MM.1S (cell line): ENCODE data around the gene MAGI2.

Experiments used
- DNase-seq: peaks from one replicate; pipeline ENCODE4 v3.0.0-alpha.2; 2015
- H2AFZ ChIP-seq: fragments of 300-600 bp; sonication (generic); 2 replicates; pipeline ENCODE4 v1.6.0; 2016; ENCODE audit warnings: antibody characterized with exemption, low read length
- H3F3A ChIP-seq: fragments of 300-600 bp; sonication (generic); 2 replicates; pipeline ENCODE4 v1.6.1; 2016; ENCODE audit warnings: mild to moderate bottlenecking, antibody characterized with exemption, low read length, moderate library complexity, mixed read lengths; ENCODE audit not compliant: insufficient read depth
- H3K27ac ChIP-seq: fragments of 300-600 bp; sonication (generic); 2 replicates; pipeline ENCODE4 v1.5.1; 2016; ENCODE audit warnings: mild to moderate bottlenecking, low read length
- H3K27me3 ChIP-seq: fragments of 300-600 bp; sonication (generic); replicated peaks from 2 replicates; pipeline ENCODE4 v1.6.0; 2016; ENCODE audit warnings: low read length; ENCODE audit not compliant: insufficient read depth
- H3K36me3 ChIP-seq: fragments of 300-600 bp; sonication (generic); replicated peaks from 2 replicates; pipeline ENCODE4 v1.6.1; 2016; ENCODE audit warnings: mild to moderate bottlenecking, low read length, mixed read lengths; ENCODE audit not compliant: insufficient read depth
- H3K4me1 ChIP-seq: fragments of 300-600 bp; sonication (generic); 2 replicates; pipeline ENCODE4 v1.6.1; 2016; ENCODE audit warnings: low read length, mixed read lengths
- H3K4me2 ChIP-seq: fragments of 300-600 bp; sonication (generic); 2 replicates; pipeline ENCODE4 v1.6.0; 2016; ENCODE audit warnings: low read depth, low read length
- H3K4me3 ChIP-seq: fragments of 300-600 bp; sonication (generic); 2 replicates; pipeline ENCODE4 v1.5.1; 2016; ENCODE audit warnings: low read length, mixed read lengths
- H3K79me2 ChIP-seq: fragments of 300-600 bp; sonication (generic); 2 replicates; pipeline ENCODE4 v1.6.1; 2016; ENCODE audit warnings: mixed run types, low read length, mixed read lengths
- H3K9ac ChIP-seq: fragments of 300-600 bp; sonication (generic); 2 replicates; pipeline ENCODE4 v1.6.1; 2016; ENCODE audit warnings: low read length, mixed read lengths
- H3K9me2 ChIP-seq: fragments of 300-600 bp; sonication (generic); replicated peaks from 2 replicates; pipeline ENCODE4 v1.6.1; 2016; ENCODE audit warnings: mild to moderate bottlenecking, low read length, mixed read lengths; ENCODE audit not compliant: insufficient read depth
- H3K9me3 ChIP-seq: fragments of 300-600 bp; sonication (generic); replicated peaks from 2 replicates; pipeline ENCODE4 v1.6.1; 2016; ENCODE audit warnings: mild to moderate bottlenecking, low read length, mixed read lengths; ENCODE audit not compliant: insufficient read depth
- H4K20me1 ChIP-seq: fragments of 300-600 bp; sonication (generic); 2 replicates; pipeline ENCODE4 v1.6.1; 2016; ENCODE audit warnings: mild to moderate bottlenecking, low read length, moderate library complexity, mixed read lengths; ENCODE audit not compliant: insufficient read depth
- CTCF ChIP-seq: fragments of 300-600 bp; sonication (generic); IDR thresholded peaks from 2 replicates; pipeline ENCODE4 v1.5.1; 2016; ENCODE audit warnings: antibody characterized with exemption, low read length, mixed read lengths
- EZH2 ChIP-seq: fragments of 300-600 bp; sonication (generic); optimal IDR thresholded peaks from 2 replicates; pipeline ENCODE3; 2017; ENCODE audit warnings: low read depth, mild to moderate bottlenecking, antibody characterized with exemption, low read length, mixed read lengths
- EZH2phosphoT487 ChIP-seq: fragments of 300-600 bp; sonication (generic); IDR thresholded peaks from 2 replicates; pipeline ENCODE4 v1.6.1; 2018; ENCODE audit warnings: antibody characterized with exemption, low read length

MAGI2 gene

GRCh38 chr7:78037603-78038002, 1415.9 kb downstream of the MAGI2 start:
- Histone ChIP-seq H3K4me2 (peak overlapping the region; percentile 6; the same call in 1 of the 2 replicates), H3K36me3 (no peaks in the 10 kb centered on the region), H3K27me3 (no peaks in the 10 kb centered on the region), H3K9me3 (no peaks in the 10 kb centered on the region), H4K20me1 (no peaks in the 10 kb centered on the region), H3K4me1 (no peaks in the 10 kb centered on the region; the same call in 1 of the 2 replicates), H3K27ac (no peak overlapping the region), H3K9ac (no peak overlapping the region), H3K79me2 (no peaks in the 10 kb centered on the region), H2AFZ (no peak overlapping the region), H3F3A (no peaks in the 10 kb centered on the region), H3K9me2 (no peaks in the 10 kb centered on the region), H3K4me3 (no peak overlapping the region)
- peak; percentile 37 for DNase-seq
- no peak for TF ChIP-seq EZH2
- TF ChIP-seq CTCF = no peak

- no peaks in the 10 kb centered on the region for H3K36me3 ChIP-seq
- H3K9me3 ChIP-seq = no peaks in the 10 kb centered on the region
- H3K4me2 ChIP-seq = no peak overlapping the region
- TF ChIP-seq EZH2phosphoT487 (no peak), EZH2 (no peak), CTCF (no peak)
- no peaks in the 10 kb centered on the region for H4K20me1 ChIP-seq
- no peaks in the 10 kb centered on the region for H3K9me2 ChIP-seq
- H2AFZ ChIP-seq = no peak overlapping the region
- no peak overlapping the region for H3K9ac ChIP-seq
- no peaks in the 10 kb centered on the region for H3K27me3 ChIP-seq
- DNase-seq = no peak
- no peak overlapping the region for H3K4me3 ChIP-seq
- H3K27ac ChIP-seq = no peak overlapping the region
- H3K4me1 ChIP-seq = no peaks in the 10 kb centered on the region; the same call in 1 of the 2 replicates
- H3K79me2 ChIP-seq = no peaks in the 10 kb centered on the region
- H3F3A ChIP-seq = no peaks in the 10 kb centered on the region
Observed at GRCh38 chr7:78033410-78033809, 1420.1 kb downstream of the MAGI2 start.

- DNase-seq = no peak
- Histone ChIP-seq H3K27ac (no peak overlapping the region), H3F3A (no peaks in the 10 kb centered on the region), H3K27me3 (no peaks in the 10 kb centered on the region), H4K20me1 (no peaks in the 10 kb centered on the region), H3K4me2 (no peak overlapping the region), H3K9me3 (no peaks in the 10 kb centered on the region), H3K4me1 (no peaks in the 10 kb centered on the region), H3K9me2 (no peaks in the 10 kb centered on the region), H3K79me2 (no peaks in the 10 kb centered on the region), H2AFZ (no peak overlapping the region), H3K9ac (no peak overlapping the region), H3K36me3 (no peaks in the 10 kb centered on the region), H3K4me3 (no peak overlapping the region)
- TF ChIP-seq EZH2phosphoT487 = no peak
- no peak for TF ChIP-seq EZH2
- TF ChIP-seq CTCF = no peak
Observed at GRCh38 chr7:78026492-78026891, 1427.0 kb downstream of the MAGI2 start.

GRCh38 chr7:78024591-78024990, 1428.9 kb downstream of the MAGI2 start:
- Histone ChIP-seq H3K27me3 (no peaks in the 10 kb centered on the region), H2AFZ (no peak overlapping the region), H3K79me2 (no peaks in the 10 kb centered on the region), H4K20me1 (no peaks in the 10 kb centered on the region), H3K4me2 (no peak overlapping the region), H3F3A (no peaks in the 10 kb centered on the region), H3K4me1 (no peaks in the 10 kb centered on the region), H3K4me3 (no peak overlapping the region), H3K9ac (no peak overlapping the region), H3K36me3 (no peaks in the 10 kb centered on the region), H3K9me2 (no peaks in the 10 kb centered on the region), H3K9me3 (no peaks in the 10 kb centered on the region), H3K27ac (no peak overlapping the region)
- no peak for TF ChIP-seq EZH2phosphoT487
- TF ChIP-seq CTCF = no peak
- TF ChIP-seq EZH2 = no peak
- no peak for DNase-seq
